B cell (primary cell): ENCODE data around the gene UTS2B.

Experiments used
- EZH2 ChIP-seq: IDR thresholded peaks from 2 replicates; pipeline ENCODE4 v1.6.1; 2012; ENCODE audit warnings: borderline replicate concordance, low read depth, mild to moderate bottlenecking, moderate library complexity, low read length; ENCODE audit not compliant: insufficient read depth, poor library complexity, severe bottlenecking
- TF ChIP-seq, protein P1 (sequence below): fragments of 200-600 bp; IDR thresholded peaks from one replicate; pipeline ENCODE4 v1.8.0; 2022; ENCODE audit warnings: antibody characterized with exemption, mild to moderate bottlenecking

- TF ChIP-seq, protein P1, sequence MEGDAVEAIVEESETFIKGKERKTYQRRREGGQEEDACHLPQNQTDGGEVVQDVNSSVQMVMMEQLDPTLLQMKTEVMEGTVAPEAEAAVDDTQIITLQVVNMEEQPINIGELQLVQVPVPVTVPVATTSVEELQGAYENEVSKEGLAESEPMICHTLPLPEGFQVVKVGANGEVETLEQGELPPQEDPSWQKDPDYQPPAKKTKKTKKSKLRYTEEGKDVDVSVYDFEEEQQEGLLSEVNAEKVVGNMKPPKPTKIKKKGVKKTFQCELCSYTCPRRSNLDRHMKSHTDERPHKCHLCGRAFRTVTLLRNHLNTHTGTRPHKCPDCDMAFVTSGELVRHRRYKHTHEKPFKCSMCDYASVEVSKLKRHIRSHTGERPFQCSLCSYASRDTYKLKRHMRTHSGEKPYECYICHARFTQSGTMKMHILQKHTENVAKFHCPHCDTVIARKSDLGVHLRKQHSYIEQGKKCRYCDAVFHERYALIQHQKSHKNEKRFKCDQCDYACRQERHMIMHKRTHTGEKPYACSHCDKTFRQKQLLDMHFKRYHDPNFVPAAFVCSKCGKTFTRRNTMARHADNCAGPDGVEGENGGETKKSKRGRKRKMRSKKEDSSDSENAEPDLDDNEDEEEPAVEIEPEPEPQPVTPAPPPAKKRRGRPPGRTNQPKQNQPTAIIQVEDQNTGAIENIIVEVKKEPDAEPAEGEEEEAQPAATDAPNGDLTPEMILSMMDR: no peak
- TF ChIP-seq EZH2: no peak
Observed at GRCh38 chr3:191339316-191339917, 9.1 kb upstream of the UTS2B start.
